Measurements from ENCODE around the gene FANCE. TPM values are rescaled to one million over a fixed set of nuclear protein-coding genes. Genes with fewer than 3 reads are reported as not detected.
A peak's percentile ranks its signal among the peaks of the same experiment; 100 is the strongest.

The FANCE gene
- total and polyA plus RNA-seq, 9 donors: 5.3 to 12.2 (median 9.1) TPM

- peaks cover 1% of the 10 kb centered on the region for H3K4me1 ChIP-seq (ENCODE audit: insufficient read depth)
- H3K27me3 ChIP-seq: no peaks in the 10 kb centered on the region
- H3K27ac ChIP-seq: no peak overlapping the region
- TF ChIP-seq EP300 (IDR thresholded peaks at IDR 0.05): no peak
- TF ChIP-seq CTCF (IDR thresholded peaks at IDR 0.05): no peak
- TF ChIP-seq POLR2A (IDR thresholded peaks at IDR 0.05): no peak
- DNase-seq: no peak
- no peak overlapping the region for H3K4me3 ChIP-seq
- 48 to 57% (median 51%) methylated on average over 7 of the region's 7 CpGs for WGBS, 3 donors
- H3K9me3 ChIP-seq: no peaks in the 10 kb centered on the region
- H3K36me3 ChIP-seq: no peaks in the 10 kb centered on the region
- intact Hi-C loops (cut with DNase I): no loop called here
Observed at GRCh38 chr6:35510916-35511561, 58.9 kb downstream of the FANCE start.

- DNase-seq: no peak
- Histone ChIP-seq H3K36me3 (no peaks in the 10 kb centered on the region), H3K4me3 (no peak overlapping the region), H3K9me3 (no peaks in the 10 kb centered on the region), H3K27ac (no peak overlapping the region), H3K4me1 (ENCODE audit: insufficient read depth) (peaks cover 1% of the 10 kb centered on the region), H3K27me3 (no peaks in the 10 kb centered on the region)
- 9 to 11% (median 9%) methylated on average over 26 to 32 of the region's 32 CpGs for WGBS, 3 donors
- TF ChIP-seq CTCF (IDR thresholded peaks at IDR 0.05) (no peak), EP300 (IDR thresholded peaks at IDR 0.05) (no peak), POLR2A (IDR thresholded peaks at IDR 0.05) (no peak)
- intact Hi-C loops (cut with DNase I): no loop called here
Observed at GRCh38 chr6:35511562-35511941, 59.4 kb downstream of the FANCE start.

DNA sequence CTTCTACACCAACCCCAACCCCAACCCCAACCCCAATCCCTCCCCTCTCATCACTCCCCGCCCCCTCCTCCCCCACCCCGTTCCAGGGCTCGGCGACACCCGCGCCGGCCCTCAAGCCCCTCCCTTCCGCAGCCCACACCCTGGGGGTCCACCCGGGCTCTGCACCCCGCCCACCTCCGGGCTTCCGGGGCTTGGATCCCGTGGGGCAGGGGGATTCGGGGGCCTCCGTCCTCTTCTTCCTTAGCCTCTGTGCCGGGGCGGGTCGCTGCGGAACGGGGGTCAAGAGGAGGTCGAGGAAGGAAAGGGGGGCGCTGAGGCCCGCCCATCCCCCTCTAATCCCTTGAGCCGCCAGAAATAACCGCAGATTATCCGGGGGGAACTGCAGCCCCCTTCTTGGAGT, 59.9 kb downstream of the FANCE start:
- H3K36me3 ChIP-seq: no peaks in the 10 kb centered on the region
- TF ChIP-seq POLR2A (IDR thresholded peaks at IDR 0.05): no peak
- TF ChIP-seq EP300 (IDR thresholded peaks at IDR 0.05): no peak
- no peak for TF ChIP-seq CTCF (IDR thresholded peaks at IDR 0.05)
- no peak for DNase-seq
- H3K9me3 ChIP-seq: no peaks in the 10 kb centered on the region
- peak overlapping the region; percentile 4 for H3K4me3 ChIP-seq
- H3K4me1 ChIP-seq (ENCODE audit: insufficient read depth): peaks cover 1% of the 10 kb centered on the region
- no peak overlapping the region for H3K27ac ChIP-seq
- intact Hi-C loops (cut with DNase I): no loop called here
- H3K27me3 ChIP-seq: no peaks in the 10 kb centered on the region
- WGBS, 3 donors: 0 to 12% (median 8%) methylated on average over 7 to 26 of the region's 26 CpGs

GRCh38 chr6:35512740-35513139, 60.6 kb downstream of the FANCE start, which contains the start of gene TULP1:
Gene TULP1, minus strand, starts transcription at chr6:35512896. Its CDS starts 38 bp downstream, at chr6:35512858.
- no peak for DNase-seq
- Histone ChIP-seq H3K36me3 (no peaks in the 10 kb centered on the region), H3K4me1 (ENCODE audit: insufficient read depth) (peaks cover 1% of the 10 kb centered on the region), H3K4me3 (peak within 1 kb of the TSS; percentile 4), H3K9me3 (no peaks in the 10 kb centered on the region), H3K27ac (no peak within 1 kb of the TSS), H3K27me3 (no peaks in the 10 kb centered on the region)
- intact Hi-C loops (cut with DNase I): no loop called here
- TF ChIP-seq EP300 (IDR thresholded peaks at IDR 0.05) (no peak), CTCF (IDR thresholded peaks at IDR 0.05) (no peak), POLR2A (IDR thresholded peaks at IDR 0.05) (no peak)
- 87 to 94% (median 89%) methylated on average over 10 of the region's 10 CpGs for WGBS, 3 donors
